Measurements from ENCODE around the gene SWAP70. TPM values are rescaled to one million over a fixed set of nuclear protein-coding genes. Genes with fewer than 3 reads are reported as not detected.

SWAP70 gene
- total and polyA plus RNA-seq, 10 of the 15 experiments (the other 5 are each of a cell fraction or from before 2014, with no cell fraction given): 20.6 to 62.4 (median 41.7) TPM

- Histone ChIP-seq H3K4me1 (ENCODE audit: control insufficient read depth, insufficient read depth, low read length) (peaks cover 46% of the 10 kb centered on the region), H3K9ac (ENCODE audit: control insufficient read depth, insufficient read depth, low read length) (no peak overlapping the region), H3K4me2 (ENCODE audit: control insufficient read depth, insufficient read depth) (peak overlapping the region; percentile 64), H3K4me3 (no peak overlapping the region), H3K36me3 (ENCODE audit: control insufficient read depth in 2 of 2, insufficient read depth in 2 of 2, low read length in 1 of 2) (peaks cover 0 to 4% of the 10 kb centered on the region in 2 experiments; a peak in 2 of 4 replicates), H3K79me2 (ENCODE audit: control insufficient read depth, insufficient read depth, low read length) (peaks cover 95% of the 10 kb centered on the region), H3K9me3 (replicated peaks; ENCODE audit: control insufficient read depth, insufficient read depth, low read length) (no peaks in the 10 kb centered on the region; the same call in 2 of the 3 replicates), H2AFZ (ENCODE audit: control insufficient read depth, low read depth, low read length) (no peak overlapping the region), H4K20me1 (ENCODE audit: control insufficient read depth, insufficient read depth) (no peaks in the 10 kb centered on the region), H3K27ac (ENCODE audit: control insufficient read depth, insufficient read depth) (0 out of 2 replicates have a peak overlapping the region, but pooled peaks have one; percentile 22), H3K27me3 (replicated peaks in 1 of 2; ENCODE audit: control insufficient read depth in 2 of 2, insufficient read depth in 2 of 2, low read length in 1 of 2) (no peaks in the 10 kb centered on the region)
- no peak for TF ChIP-seq YY1 (IDR thresholded peaks at IDR 0.05; ENCODE audit: low read depth, low read length)
- peak; percentile 58; the same call in 1 of the 2 replicates for TF ChIP-seq RUNX3 (IDR thresholded peaks at IDR 0.05; ENCODE audit: low read length)
- TF ChIP-seq CREB1 (IDR thresholded peaks at IDR 0.05; ENCODE audit: low read depth): peak; percentile 56; the same call in 1 of the 2 replicates
- intact Hi-C loops (cut with micrococcal nuclease; ENCODE audit: unreplicated experiment): no loop called here
- CTCF ChIA-PET: interaction anchor here (1.2 kb wide), 1 partner anchor 11 kb away, joined by 3 read pairs; no protein-coding TSS in a partner anchor
- POLR2A ChIA-PET: no interaction called here
- SMC1A ChIA-PET (ENCODE audit: uncharacterized antibody, unreplicated experiment): interaction anchor here (0.9 to 5.7 kb wide), 4 partner anchors 11 to 35 kb away, joined by 3 to 52 read pairs (median 4); no protein-coding TSS in a partner anchor
- FAIRE-seq: no peak
- ATAC-seq: no peak
- 24% methylated on average over 4 of the region's 4 CpGs for WGBS (ENCODE audit: insufficient coverage, insufficient replicate concordance, low lambda C conversion rate, missing lambda C conversion rate)
- RAD21 ChIA-PET (ENCODE audit: unreplicated experiment): interaction anchor here (1.9 kb wide), 1 partner anchor 68 kb away, joined by 7 read pairs; no protein-coding TSS in a partner anchor
- BruUV-seq (replicated peaks): no TSS peak
- no peak for DNase-seq (ENCODE audit: low read depth, low spot score)
- in situ Hi-C loops (cut with MboI): no loop called here
Observed at GRCh38 chr11:9680028-9680427, 16.2 kb downstream of the SWAP70 start.

- SMC1A ChIA-PET (ENCODE audit: uncharacterized antibody, unreplicated experiment): interaction anchor here (0.6 to 5.7 kb wide), 8 partner anchors 9 to 65 kb away, joined by 3 to 52 read pairs (median 4); no protein-coding TSS in a partner anchor
- BruUV-seq (replicated peaks): no TSS peak
- no peak overlapping the region; the same call in 1 of the 2 replicates for H3K4me3 ChIP-seq
- peaks cover 92% of the 10 kb centered on the region for H3K79me2 ChIP-seq (ENCODE audit: control insufficient read depth, insufficient read depth, low read length)
- intact Hi-C loops (cut with micrococcal nuclease; ENCODE audit: unreplicated experiment): no loop called here
- TF ChIP-seq NFIC (IDR thresholded peaks at IDR 0.05; ENCODE audit: low read depth, low read length): peak; percentile 12; the same call in 1 of the 2 replicates
- TF ChIP-seq RUNX3 (IDR thresholded peaks at IDR 0.05; ENCODE audit: low read length): peak; percentile 45; the same call in 1 of the 2 replicates
- TF ChIP-seq SPI1 (IDR thresholded peaks at IDR 0.05; ENCODE audit: borderline replicate concordance, insufficient read depth, low read depth, low read length): no peak
- TF ChIP-seq NBN (IDR thresholded peaks at IDR 0.05): 0 out of 2 replicates have a peak, but pooled peaks have one; percentile 18
- TF ChIP-seq IKZF2 (IDR thresholded peaks at IDR 0.05): peak in 1 of 2 experiments; percentile 24; a peak in 1 of 4 replicates
- peaks cover 48% of the 10 kb centered on the region for H3K4me1 ChIP-seq (ENCODE audit: control insufficient read depth, insufficient read depth, low read length)
- RAD21 ChIA-PET (ENCODE audit: unreplicated experiment): interaction anchor here (0.6 to 1.9 kb wide), 7 partner anchors 10 to 104 kb away, joined by 3 to 11 read pairs (median 4); no protein-coding TSS in a partner anchor
- H3K4me2 ChIP-seq (ENCODE audit: control insufficient read depth, insufficient read depth): peak overlapping the region; percentile 64
- WGBS (ENCODE audit: insufficient coverage, insufficient replicate concordance, low lambda C conversion rate, missing lambda C conversion rate): 69% methylated on average over 2 of the region's 2 CpGs
- ATAC-seq (peak; percentile 62), DNase-seq (ENCODE audit: low read depth, low spot score) (no peak), FAIRE-seq (peak; percentile 59)
- POLR2A ChIA-PET: interaction anchor here (0.6 to 1.1 kb wide), 6 partner anchors 8 to 60 kb away, joined by 3 to 4 read pairs (median 4); partner anchors contain the start of gene SWAP70
- in situ Hi-C loops (cut with MboI): no loop called here
- H3K9ac ChIP-seq (ENCODE audit: control insufficient read depth, insufficient read depth, low read length): no peak overlapping the region
- no peaks in the 10 kb centered on the region for H3K27me3 ChIP-seq (replicated peaks in 1 of 2; ENCODE audit: control insufficient read depth in 2 of 2, insufficient read depth in 2 of 2, low read length in 1 of 2)
- H4K20me1 ChIP-seq (ENCODE audit: control insufficient read depth, insufficient read depth): no peaks in the 10 kb centered on the region
- H3K36me3 ChIP-seq (ENCODE audit: control insufficient read depth in 2 of 2, insufficient read depth in 2 of 2, low read length in 1 of 2): peaks cover 0 to 8% of the 10 kb centered on the region in 2 experiments; a peak in 2 of 4 replicates
- CTCF ChIA-PET: interaction anchor here (0.8 to 1.5 kb wide), 4 partner anchors 8 to 147 kb away, joined by 3 to 6 read pairs (median 4); no protein-coding TSS in a partner anchor
- H3K9me3 ChIP-seq (replicated peaks; ENCODE audit: control insufficient read depth, insufficient read depth, low read length): no peaks in the 10 kb centered on the region; the same call in 2 of the 3 replicates
- H3K27ac ChIP-seq (ENCODE audit: control insufficient read depth, insufficient read depth): peak overlapping the region; percentile 29
- no peak overlapping the region; the same call in 1 of the 2 replicates for H2AFZ ChIP-seq (ENCODE audit: control insufficient read depth, low read depth, low read length)
Observed at GRCh38 chr11:9681583-9682372, 17.9 kb downstream of the SWAP70 start.

Measured in GM12878 (cell line).